NCI-H1105 treated with DMSO at 0.1 percent for 48 hours (cell line): ENCODE results near the gene TUBA8.
"Not testable (repeated sequence)": the region's sequence is repeated elsewhere in the genome, so short reads cannot be mapped to it uniquely, and the experiment has no call there.

Experiments
- DNase-seq: peaks from one replicate; lab custom pipeline; 2025; lab: John Stamatoyannopoulos, UW

TUBA8 gene

DNA sequence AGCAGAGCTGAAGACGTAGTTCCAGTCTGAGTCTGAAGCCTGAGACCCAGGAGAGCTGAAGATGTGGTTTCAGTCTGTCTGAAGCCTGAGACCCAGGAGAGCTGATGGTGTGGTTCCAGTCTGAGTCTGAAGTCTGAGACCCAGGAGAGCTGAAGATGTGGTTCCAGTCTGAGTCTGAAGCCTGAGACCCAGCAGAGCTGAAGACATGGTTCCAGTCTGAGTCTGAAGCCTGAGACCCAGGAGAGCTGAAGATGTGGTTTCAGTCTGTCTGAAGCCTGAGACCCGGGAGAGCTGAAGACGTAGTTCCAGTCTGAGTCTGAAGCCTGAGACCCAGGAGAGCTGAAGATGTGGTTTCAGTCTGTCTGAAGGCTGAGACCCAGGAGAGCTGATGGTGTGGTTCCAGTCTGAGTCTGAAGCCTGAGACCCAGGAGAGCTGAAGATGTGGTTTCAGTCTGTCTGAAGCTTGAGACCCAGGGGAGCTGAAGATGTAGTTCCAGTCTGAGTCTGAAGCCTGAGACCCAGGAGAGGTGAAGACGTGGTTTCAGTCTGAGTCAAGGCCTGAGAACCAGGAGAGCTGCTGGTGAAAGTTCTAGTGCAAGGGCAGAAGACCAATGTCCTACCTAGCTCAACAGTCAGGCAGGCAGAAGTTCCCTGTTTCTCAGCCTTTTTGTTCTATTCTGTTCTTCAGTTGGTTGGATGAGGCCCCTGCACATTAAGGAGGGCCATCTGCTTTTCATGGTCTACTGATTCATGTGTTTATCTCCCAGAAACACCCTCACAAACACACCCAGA, 3.9 kb upstream of the TUBA8 start:
- DNase-seq: not testable (repeated sequence)

DNA sequence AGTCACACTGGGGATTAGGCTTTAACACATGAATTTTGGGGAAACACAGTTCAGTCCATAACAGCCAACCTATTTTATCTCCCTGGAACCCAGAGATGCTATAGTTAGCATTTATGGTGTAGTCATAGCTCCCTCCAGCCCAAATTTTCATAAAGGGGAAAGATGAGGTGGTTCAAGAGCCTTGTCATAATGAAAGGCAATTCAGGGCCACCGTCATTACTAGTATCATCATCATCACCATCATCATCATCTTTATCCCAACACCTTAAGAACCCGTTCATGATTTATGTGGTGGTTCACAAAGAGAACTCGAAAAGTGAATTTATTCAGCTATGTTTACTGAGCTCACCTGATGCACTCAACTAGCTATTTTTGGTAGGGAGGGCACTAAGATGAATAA, 2.4 kb upstream of the TUBA8 start:
- DNase-seq: no peak

DNA sequence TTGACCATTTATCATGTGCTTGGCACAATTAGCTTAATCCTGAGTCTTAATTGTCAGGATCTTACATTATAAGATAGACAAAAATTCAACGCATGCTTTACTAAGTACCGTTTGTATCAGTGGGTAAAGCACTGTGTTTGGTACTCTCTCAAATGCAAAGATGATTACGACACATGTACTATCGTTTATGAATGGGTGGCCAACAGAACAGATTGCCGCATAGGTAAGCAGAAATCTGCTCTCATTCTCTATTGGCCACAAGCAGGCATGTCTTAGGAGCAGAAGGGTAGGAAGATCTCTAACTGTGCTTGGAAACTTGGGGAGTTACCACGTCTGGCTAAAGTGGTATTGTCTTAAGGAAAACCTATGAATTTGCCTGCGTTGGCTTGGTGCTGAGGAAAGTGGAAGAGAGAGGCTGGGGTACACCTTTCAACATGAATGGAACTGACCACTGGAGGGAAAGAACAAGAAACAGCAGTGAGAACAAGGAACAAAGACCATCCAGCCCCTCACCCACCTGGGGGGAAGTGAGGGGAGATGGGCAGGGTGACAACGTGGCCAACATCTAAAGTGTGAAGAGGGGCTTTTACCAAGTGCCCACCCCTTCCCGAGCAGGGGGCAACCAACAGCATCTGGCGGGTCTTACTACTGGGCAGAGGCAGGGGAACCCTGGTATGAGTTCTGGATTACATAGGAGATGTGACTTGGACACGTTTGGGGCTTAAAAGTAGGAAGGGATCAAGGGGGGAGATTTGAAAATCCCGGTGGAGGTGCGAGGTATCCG, 1.0 kb upstream of the TUBA8 start:
- no peak for DNase-seq

DNA sequence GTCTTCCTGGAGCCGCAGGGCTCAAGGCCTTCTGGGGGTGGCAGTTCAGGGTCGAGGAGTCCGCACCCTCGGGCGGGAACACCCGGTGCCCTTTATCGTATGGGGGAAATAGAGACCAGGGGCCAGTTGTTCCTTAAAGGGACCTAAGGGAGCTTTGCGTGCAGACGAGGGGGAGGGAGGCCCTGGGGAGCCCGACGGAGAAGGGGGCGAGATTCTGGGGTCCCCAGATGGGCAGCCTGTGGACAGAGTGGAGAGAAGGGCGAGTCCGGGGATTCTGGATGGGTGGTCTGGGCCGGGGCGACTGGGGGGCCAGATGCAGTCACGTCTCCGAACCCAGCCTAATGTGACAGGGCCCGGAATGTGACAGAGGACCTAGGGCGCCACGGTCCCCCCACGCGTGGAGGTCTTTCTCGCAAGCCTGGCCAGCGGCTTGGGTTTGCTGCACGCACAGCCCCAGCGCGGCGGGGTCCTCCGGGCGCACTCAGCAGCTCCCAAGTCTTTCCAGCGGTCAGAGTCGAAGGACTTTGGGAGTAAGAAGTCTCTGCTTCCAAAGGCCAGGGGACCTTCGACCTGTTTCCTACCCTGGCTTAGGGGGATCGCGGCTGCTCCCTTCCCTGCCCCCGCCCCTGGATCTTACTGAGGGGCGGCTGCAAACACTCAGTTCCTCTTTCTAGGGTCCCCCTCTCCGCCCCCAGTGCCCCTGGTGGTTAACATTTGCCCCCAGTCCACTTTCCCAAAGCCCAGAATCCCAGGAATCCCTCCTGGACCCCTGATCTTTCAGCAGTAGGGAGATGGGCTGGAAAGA, 547 bp downstream of the TUBA8 start:
- no peak for DNase-seq

DNA sequence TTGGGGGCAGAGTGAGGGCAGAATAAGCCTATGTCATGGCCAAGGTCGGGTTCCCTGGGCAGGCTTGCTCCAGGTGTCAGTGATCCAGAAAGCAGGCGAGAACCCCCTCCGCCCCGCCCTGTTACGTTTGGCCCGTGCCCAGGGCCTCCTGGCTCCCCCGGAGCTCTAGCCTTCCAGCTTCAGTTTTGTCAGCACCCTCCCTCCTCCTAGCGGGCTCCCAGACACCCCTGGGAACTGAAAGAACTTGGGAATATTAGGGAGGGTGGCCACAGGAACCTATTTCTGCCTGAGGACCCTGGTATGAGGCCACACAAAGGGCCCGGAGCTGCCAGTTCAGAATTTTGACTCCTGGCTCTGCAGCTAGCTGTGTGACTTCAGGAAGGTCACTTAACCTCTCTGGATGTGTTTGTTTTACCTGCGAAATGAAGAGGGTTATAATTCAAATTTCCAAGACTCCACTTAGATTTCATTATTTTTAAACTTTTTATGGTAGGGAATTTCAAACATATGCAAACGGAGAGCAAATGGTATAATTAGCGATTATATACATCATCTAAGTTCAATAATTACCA, 1.2 kb downstream of the TUBA8 start:
- no peak for DNase-seq

DNA sequence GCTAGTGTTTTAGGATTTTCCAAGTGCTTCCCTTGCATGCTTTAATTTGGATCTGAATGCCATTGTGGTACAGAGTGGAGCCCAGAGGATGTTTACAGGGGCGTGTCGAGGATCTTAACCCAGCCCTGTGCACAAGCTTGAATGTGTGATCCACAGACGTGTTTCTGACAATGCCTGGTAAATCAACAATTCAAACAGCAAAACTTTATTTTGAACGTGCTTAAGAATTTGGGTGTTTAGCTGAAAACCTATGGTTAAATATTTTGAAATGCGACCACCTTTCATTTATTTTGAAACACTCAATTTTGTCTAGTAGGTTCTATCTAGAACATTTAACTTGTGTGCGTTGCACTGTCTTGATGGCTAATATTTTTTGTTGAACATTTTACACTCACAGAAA, 1.8 kb downstream of the TUBA8 start:
- DNase-seq: no peak

DNA sequence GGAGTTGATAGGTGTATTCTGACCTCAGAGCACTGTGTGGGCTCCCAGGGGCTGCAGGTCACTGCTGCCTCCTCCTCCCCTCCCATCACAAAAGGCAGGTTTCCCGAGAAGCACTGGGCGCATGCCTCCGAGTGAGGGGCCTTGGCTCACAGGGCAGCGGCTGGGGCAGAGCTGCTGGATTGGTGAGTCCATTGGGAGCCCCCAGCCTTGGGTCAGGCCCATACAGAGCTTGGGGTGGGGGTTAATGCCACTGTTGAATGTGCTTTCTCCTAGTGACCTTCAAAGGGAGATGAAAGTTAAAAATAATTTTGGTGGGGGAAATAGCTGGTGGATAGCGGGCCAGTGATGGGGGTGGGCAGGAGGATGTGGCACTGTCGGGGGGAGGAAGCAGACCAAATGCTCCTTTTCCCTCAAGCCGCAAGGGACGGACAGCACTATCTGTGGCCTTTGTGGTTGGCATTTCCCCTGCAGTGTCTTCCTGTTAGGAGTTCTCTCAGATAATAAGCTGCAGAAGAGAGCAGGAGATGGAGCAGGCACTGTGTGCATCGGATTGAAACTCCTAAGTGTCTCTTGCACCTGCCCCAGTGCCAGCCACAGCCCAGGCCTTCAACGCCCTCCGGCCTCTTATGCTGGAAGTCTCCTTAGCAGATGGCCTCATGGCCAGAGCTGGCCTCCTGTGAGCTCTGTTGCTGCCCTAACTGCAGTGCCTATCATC, 3.2 kb downstream of the TUBA8 start:
- no peak for DNase-seq

DNA sequence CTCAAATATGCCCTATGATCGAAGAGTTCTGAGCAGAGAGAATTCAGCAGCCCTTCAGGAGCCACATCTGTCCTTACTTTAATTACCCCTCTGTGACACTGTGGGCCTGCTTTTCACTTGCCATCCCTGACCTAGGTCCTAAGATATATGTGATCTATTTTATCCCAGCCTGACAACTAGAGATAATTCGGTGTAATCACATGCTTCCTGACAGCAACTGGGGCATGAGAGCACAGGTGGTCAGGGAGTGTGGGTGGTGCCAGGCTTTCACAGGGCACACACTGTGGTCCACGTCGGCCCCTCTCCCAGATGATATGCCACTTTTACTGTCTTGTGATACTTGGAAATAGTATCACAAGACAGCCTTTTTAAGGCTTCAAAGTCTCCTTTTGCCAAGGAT, 3.9 kb downstream of the TUBA8 start:
- no peak for DNase-seq

DNA sequence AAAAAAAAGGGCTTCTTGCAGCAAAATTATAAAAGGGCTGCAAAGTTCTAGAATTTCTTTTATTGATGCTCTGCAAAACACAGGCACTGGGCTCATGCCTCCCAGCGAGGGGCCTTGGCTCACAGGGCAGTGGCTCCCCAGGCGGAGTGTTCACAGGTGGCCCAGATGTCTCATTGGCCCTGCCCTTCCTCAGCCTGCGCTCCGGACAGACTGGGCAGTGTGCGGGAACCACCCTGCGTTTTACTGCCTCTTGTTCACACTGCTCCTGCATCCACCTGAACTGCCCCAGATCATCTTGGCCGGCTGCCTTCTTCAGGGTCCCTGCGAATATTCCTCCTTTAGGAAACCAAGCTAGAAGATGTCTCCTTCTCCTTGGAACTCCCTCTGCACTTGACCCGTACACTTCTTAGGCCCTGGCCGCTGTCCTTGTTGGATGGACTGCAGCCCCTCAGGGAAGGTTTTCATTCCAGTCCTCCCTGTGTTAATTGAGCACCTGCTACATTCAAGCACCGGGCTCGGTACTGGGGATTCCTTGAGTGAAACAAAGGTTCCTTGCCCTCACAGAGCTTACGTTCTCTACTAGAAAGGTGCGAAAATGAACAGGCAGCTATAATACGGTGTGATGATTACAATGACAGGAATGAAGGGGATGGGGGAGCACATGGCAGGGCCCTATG, 4.5 kb downstream of the TUBA8 start:
- DNase-seq: no peak

DNA sequence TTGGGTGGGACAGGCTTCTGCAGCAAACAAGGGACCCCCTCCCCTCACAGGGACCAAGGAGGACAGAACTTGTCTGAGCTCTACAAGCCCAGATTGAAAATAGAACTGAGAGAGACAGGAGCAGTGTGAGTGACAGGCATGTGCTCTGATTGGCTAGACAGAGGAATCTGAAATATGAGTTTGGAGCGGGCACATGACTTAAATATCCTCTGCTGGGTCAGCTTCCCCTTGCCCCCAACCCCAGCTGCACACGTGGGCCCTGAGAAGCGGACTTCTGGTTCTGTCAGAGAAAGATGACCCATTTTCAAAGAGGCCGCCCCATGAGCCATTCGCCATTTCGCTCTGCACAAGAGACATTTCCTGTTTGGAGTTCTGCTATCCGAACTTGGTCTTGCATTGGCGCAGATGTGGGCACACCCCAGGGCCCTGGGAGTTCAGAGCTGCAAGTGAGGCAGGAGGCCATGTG, 5.3 kb downstream of the TUBA8 start:
- DNase-seq: no peak

DNA sequence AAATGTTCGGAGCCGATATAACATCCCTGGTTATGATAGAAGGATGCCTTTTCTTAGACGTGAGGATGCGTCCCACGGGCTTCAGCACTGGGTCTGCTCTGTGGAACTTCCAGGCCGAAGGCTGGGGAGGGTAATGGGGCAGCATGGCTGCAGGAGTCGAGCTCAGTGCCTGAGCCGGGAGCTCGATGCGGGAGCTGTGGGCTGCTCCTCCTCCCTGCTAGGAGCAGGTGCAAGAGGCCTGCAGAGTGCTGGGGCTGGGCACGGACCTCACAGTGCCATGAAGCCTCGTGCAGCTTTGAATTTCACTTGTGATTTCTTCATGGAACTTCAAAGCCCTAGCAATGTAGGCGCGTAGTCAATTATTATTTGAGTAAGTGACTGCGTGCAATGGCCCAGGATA, 6.0 kb downstream of the TUBA8 start:
- no peak for DNase-seq

DNA sequence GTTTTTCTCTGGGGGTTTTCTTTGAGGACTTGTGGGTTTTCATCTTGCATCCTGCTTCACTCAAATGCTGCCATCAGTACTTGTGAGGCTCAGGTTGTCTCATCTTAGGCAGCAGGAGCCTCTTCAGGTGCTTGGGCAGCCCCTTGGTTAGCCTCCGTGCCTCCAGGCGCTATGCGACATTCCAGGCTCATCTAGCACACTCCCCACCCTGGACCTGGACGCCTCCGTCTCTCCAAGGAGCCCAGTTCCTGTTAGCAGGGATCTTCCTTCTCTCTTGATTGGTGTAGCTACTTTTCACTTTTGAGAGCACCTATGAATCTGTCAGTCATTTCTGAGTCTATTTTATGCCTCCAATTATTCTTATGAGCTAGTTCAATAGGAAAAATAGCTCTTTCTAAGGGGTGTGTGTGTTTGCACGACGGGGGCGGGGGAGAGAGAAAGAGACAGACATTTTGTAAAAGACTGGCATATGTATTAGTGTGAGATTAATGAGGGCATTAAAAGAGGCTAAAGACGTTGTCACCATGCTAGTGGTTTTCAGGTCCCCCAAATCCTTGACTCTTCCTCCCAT, 7.8 kb downstream of the TUBA8 start:
- no peak for DNase-seq

DNA sequence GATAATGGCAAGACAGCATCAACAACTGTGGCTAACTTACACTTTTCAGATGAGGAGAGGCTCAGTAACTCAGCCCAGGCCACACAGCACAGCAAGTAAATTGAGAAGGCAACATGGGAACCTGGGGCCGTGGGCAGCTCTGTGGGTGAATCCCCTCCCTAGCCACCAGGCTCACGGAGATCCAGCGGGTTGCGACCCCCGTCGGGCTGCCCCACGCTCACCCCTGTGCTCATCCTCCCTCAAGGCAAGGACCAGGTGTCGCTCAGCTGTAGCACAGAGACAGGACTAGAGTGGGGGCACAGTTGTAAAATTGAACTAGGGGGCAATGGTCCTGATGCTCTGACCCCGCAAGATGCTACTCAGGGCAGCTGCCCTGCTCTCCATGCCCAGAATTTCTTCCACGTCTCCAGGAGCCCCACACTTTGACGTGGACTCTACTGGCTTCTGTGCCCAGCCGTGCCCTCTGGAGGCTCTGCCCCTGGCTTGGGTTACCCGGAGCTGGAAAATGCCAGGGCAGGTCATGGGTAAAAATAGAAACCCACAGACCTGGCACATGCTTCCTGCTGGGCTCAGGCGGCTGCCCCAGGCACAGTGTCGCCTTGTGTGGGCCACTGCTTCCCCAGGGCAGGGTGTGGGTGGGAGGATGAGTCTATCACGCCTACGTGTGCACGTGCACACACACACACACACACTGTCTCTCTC, 9.0 kb downstream of the TUBA8 start:
- no peak for DNase-seq

DNA sequence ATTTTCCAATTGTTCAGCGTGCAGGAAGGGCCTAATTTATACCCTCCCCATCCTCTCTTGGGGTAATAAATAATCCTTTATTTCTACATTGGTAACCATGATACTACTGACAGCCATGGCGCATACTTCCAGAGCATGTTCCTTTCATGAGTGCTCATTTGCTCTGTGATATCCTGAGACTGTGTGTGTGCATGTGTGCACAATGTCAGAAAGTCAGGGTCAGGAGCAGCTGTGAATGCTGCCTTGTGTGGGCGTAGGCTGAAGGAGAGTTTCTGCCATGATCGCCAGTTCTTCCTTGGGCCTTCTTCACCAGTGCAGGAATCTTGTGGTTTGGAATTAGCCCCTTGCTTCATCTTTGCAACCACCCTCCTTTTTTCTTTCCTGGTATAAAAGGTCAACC, 10.2 kb downstream of the TUBA8 start:
- DNase-seq: no peak

DNA sequence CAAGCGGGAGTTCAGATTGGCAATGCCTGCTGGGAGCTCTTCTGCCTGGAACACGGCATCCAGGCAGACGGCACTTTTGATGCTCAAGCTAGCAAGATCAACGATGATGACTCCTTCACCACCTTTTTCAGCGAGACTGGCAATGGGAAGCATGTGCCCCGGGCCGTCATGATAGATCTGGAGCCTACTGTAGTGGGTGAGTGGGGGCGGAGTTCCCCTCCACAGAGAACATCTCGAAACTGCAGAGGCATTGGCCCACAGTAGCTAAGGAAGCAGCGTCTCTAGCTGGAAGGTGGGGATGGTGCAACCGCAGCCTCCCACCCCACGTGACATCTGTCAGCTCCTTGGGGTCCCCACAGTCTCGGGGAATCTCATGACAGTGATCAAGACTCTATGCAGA, 10.9 kb downstream of the TUBA8 start:
- DNase-seq: no peak

DNA sequence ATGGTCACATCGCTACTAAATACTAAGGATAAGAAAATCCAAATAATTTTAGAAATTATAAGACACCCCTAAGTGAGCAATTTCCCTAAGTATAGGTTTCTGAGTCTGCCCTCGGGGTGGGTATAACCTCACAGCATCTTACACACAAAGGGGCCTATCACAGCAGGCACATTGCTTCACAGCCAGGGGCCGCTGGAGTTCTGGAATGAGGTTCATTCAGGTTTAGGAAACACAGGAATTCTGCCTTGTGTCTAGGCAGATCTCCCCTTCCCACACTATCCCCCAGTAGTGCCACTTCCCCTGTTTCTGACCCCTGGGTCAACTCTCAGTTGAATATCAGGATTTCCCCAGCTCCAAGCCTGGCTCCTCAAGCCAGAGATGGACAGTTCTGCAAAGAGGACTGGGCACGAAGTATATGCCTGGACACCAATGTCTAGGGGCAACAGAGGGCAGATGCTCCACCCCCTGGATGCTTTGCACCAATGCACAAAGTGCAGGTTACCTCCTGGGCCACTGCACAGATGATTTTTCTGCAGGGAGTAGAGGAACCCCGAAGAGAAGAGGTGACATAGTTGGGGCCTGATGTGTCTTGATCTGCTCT, 11.4 kb downstream of the TUBA8 start:
- no peak for DNase-seq

DNA sequence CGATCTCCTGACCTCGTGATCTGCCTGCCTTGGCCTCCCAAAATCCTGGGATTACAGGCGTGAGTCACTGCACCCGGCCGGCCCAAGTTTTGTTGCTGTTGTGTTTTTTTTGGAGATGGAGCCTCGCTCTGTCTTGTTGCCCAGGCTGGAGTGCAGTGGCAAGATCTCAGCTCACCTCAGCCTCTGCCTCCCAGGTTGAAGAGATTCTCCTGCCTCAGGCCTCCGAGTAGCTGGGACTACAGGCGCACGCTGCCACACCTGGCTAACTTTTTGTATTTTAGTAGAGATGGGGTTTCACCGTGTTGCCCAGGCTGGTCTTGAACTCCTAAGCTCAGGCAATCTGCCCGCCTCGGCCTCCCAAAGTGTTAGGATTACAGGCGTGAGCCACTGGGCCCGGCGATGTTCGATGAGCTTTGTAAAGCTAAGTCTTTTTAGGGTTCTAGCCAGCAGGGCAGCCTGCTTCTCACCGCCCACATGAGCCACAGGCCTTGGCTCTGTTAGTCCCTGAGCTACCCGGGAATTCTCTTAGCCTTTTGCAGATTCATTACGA, 12.9 kb downstream of the TUBA8 start:
- not testable (repeated sequence) for DNase-seq

DNA sequence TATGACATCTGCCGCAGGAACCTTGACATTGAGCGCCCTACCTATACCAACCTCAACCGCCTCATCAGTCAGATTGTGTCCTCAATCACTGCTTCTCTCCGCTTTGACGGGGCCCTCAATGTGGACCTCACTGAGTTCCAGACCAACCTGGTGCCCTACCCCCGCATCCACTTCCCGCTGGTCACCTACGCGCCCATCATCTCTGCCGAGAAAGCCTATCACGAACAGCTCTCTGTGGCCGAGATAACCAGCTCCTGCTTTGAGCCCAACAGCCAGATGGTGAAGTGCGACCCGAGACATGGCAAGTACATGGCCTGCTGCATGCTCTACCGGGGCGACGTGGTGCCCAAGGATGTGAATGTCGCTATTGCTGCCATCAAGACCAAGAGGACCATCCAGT, 16.0 kb downstream of the TUBA8 start:
- no peak for DNase-seq

DNA sequence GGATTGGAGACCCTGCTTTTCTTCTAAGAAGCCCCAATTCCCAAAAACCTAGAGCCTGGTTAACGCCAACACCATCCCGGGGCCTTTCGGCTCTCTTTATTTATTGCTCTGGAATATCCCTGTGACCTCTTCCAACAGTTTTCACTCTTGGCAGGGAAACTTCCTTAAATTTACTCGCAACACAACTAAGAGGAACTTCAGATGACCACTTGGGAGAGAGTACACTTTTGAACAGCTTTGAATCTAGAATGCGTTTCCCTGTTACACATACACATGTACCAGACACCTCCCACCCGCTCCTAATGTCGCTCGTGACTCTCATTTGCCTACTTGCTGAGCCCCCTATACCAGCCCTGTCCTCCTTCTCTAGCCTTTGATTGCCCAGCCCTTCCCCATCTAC, 19.4 kb downstream of the TUBA8 start:
- DNase-seq: no peak
